Measurements from ENCODE around the gene KCND3. TPM values are rescaled to one million over a fixed set of nuclear protein-coding genes. Genes with fewer than 3 reads are reported as not detected.

The KCND3 gene
- total RNA-seq, 6 donors from 2014 or later: 2.7 to 6.4 (median 5.4) TPM

DNA sequence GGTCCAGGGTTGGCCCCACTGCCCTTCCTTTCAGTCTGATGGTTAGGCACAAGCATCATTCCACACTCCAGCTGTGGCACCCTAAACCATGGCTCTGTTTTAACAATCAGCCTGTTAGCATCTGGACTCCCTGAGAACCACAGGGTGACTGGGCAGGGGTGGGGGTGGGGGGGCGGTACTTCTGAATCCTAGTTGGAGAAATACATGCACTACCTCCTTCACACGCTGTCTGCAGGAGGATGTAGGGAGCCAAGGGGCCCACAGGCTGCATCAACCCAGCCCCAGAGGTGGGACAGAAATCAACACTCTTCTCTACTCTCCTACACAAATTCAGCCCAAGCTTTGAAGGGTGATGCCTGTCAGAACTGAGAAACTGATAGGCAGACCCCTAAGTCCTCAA is 209.9 kb downstream of the KCND3 start:
- Histone ChIP-seq H3K27me3 (no peaks in the 10 kb centered on the region), H3K36me3 (no peaks in the 10 kb centered on the region), H3K27ac (no peak overlapping the region), H3K9me3 (no peaks in the 10 kb centered on the region), H3K4me3 (no peak overlapping the region), H3K4me1 (no peaks in the 10 kb centered on the region)
- no peak for ATAC-seq (ENCODE audit: low FRiP score in 2 of 2)
- TF ChIP-seq EP300 (IDR thresholded peaks at IDR 0.05) (no peak), POLR2AphosphoS5 (IDR thresholded peaks at IDR 0.05) (no peak), POLR2A (IDR thresholded peaks at IDR 0.05) (no peak)
- TF ChIP-seq, protein P1, sequence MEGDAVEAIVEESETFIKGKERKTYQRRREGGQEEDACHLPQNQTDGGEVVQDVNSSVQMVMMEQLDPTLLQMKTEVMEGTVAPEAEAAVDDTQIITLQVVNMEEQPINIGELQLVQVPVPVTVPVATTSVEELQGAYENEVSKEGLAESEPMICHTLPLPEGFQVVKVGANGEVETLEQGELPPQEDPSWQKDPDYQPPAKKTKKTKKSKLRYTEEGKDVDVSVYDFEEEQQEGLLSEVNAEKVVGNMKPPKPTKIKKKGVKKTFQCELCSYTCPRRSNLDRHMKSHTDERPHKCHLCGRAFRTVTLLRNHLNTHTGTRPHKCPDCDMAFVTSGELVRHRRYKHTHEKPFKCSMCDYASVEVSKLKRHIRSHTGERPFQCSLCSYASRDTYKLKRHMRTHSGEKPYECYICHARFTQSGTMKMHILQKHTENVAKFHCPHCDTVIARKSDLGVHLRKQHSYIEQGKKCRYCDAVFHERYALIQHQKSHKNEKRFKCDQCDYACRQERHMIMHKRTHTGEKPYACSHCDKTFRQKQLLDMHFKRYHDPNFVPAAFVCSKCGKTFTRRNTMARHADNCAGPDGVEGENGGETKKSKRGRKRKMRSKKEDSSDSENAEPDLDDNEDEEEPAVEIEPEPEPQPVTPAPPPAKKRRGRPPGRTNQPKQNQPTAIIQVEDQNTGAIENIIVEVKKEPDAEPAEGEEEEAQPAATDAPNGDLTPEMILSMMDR (IDR thresholded peaks at IDR 0.05): no peak
- 88 to 96% methylated on average over 2 of the region's 2 CpGs for WGBS, 2 donors
- DNase-seq: no peak

DNA sequence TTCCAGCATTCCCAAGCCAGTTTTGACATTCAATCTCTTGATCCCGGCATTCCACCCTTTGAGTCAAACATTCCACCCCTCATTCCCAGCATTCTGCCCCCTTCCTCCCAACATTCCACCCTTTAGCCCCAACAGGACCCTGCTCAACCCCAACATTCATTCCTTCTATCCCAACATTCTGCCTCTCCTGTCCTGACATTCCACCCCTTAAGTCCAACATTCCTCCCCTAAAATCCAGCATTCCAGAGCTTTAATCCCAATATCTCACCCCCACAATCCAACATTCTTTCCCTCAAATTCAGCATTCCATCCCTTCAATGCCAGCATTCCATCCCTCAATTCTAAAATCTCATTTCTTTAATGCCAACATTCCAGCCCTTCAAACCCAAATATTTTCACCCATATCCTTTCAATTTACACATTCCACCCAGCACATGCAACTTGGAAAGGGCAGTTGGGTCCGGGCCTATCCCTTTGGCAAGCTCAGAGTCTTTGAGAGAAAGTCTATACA is 210.9 kb downstream of the KCND3 start:
- Histone ChIP-seq H3K4me1 (no peaks in the 10 kb centered on the region), H3K36me3 (no peaks in the 10 kb centered on the region), H3K4me3 (no peak overlapping the region), H3K27ac (no peak overlapping the region), H3K27me3 (no peaks in the 10 kb centered on the region), H3K9me3 (no peaks in the 10 kb centered on the region)
- no peak for TF ChIP-seq POLR2AphosphoS5 (IDR thresholded peaks at IDR 0.05)
- no peak for TF ChIP-seq POLR2A (IDR thresholded peaks at IDR 0.05)
- TF ChIP-seq, protein P1 (IDR thresholded peaks at IDR 0.05): no peak
- no peak for TF ChIP-seq EP300 (IDR thresholded peaks at IDR 0.05)
- WGBS, 2 donors: 72 to 73% methylated on average over 2 of the region's 2 CpGs
- DNase-seq (no peak), ATAC-seq (ENCODE audit: low FRiP score in 2 of 2) (no peak)

DNA sequence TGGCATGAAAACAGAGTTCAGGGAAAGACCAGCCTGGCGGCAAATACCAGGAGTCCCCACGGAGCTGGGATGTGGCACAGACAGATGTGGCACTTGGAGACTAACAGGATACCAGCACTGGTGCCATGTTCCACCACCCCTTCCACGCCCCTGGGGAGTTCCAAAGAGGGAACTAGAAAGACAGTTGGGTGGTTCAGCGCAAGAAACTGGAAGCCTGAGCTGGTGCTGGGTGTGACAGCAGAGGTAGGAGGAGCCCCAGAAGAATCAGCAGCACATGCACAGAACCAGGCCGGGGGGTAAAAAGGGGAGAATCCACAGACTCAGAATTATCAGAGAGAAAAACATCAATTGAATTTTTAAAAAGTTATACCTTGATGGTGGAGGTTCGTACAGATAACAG is 211.4 kb downstream of the KCND3 start:
- no peaks in the 10 kb centered on the region for H3K36me3 ChIP-seq
- ATAC-seq (ENCODE audit: low FRiP score in 2 of 2): no peak
- H3K9me3 ChIP-seq: no peaks in the 10 kb centered on the region
- no peak overlapping the region for H3K27ac ChIP-seq
- TF ChIP-seq POLR2A (IDR thresholded peaks at IDR 0.05) (no peak), POLR2AphosphoS5 (IDR thresholded peaks at IDR 0.05) (no peak), EP300 (IDR thresholded peaks at IDR 0.05) (no peak)
- TF ChIP-seq, protein P1 (IDR thresholded peaks at IDR 0.05): no peak
- 84 to 87% methylated on average over 6 of the region's 6 CpGs for WGBS, 2 donors
- no peak for DNase-seq
- no peaks in the 10 kb centered on the region for H3K4me1 ChIP-seq
- no peak overlapping the region for H3K4me3 ChIP-seq
- H3K27me3 ChIP-seq: no peaks in the 10 kb centered on the region

GRCh38 chr1:111777301-111777700 is 212.2 kb downstream of the KCND3 start:
- Histone ChIP-seq H3K27me3 (no peaks in the 10 kb centered on the region), H3K27ac (no peak overlapping the region), H3K4me3 (no peak overlapping the region), H3K36me3 (no peaks in the 10 kb centered on the region), H3K4me1 (no peaks in the 10 kb centered on the region), H3K9me3 (no peaks in the 10 kb centered on the region)
- no peak for DNase-seq
- TF ChIP-seq POLR2AphosphoS5 (IDR thresholded peaks at IDR 0.05): no peak
- no peak for TF ChIP-seq EP300 (IDR thresholded peaks at IDR 0.05)
- TF ChIP-seq, protein P1 (IDR thresholded peaks at IDR 0.05): no peak
- 80 to 95% methylated on average over 1 of the region's 1 CpG for WGBS, 2 donors
- no peak for ATAC-seq (ENCODE audit: low FRiP score in 2 of 2)

- Histone ChIP-seq H3K27ac (no peak overlapping the region), H3K4me1 (no peaks in the 10 kb centered on the region), H3K4me3 (no peak overlapping the region), H3K9me3 (no peaks in the 10 kb centered on the region), H3K27me3 (no peaks in the 10 kb centered on the region), H3K36me3 (no peaks in the 10 kb centered on the region)
- no peak for DNase-seq
- ATAC-seq (ENCODE audit: low FRiP score in 2 of 2): no peak
- TF ChIP-seq, protein P1 (IDR thresholded peaks at IDR 0.05): no peak
- TF ChIP-seq EP300 (IDR thresholded peaks at IDR 0.05) (no peak), POLR2A (IDR thresholded peaks at IDR 0.05) (no peak), POLR2AphosphoS5 (IDR thresholded peaks at IDR 0.05) (no peak)
- WGBS, 2 donors: 84 to 91% methylated on average over 8 of the region's 8 CpGs
These were observed 212.6 kb downstream of the KCND3 start for GRCh38 chr1:111776861-111777260.

All from upper lobe of left lung (tissue), 6 donors.